Astrocyte (in vitro differentiated cells and primary cell): ENCODE results near the gene CAPN5. TPM values are rescaled to one million over a fixed set of nuclear protein-coding genes. Genes with fewer than 3 reads are reported as not detected.

Experiments used
- DNase-seq: peaks from one replicate; pipeline ENCODE4 v3.0.0-alpha.2; 2010; ENCODE audit warnings: low read depth
- FAIRE-seq: peaks from 2 replicates; lab custom pipeline; 2011; peaks lifted over from hg19 to GRCh38; lab: Jason Lieb, UNC
- H2AFZ ChIP-seq: 2 replicates; pipeline ENCODE4 v1.6.0; 2012; ENCODE audit warnings: low read depth, low read length, inconsistent platforms
- H3K27ac ChIP-seq: 2 replicates; pipeline ENCODE4 v1.5.1; 2011; ENCODE audit warnings: low read depth, low read length, inconsistent platforms
- H3K27me3 ChIP-seq: 2 replicates; pipeline ENCODE4 v1.6.0; 2011; ENCODE audit warnings: low read length, inconsistent platforms; ENCODE audit not compliant: insufficient read depth
- H3K36me3 ChIP-seq: 2 replicates; pipeline ENCODE4 v1.5.1; 2011; ENCODE audit warnings: low read length, inconsistent platforms; ENCODE audit not compliant: insufficient read depth
- H3K4me1 ChIP-seq: 2 replicates; pipeline ENCODE4 v1.5.1; 2011; ENCODE audit warnings: low read length, inconsistent platforms; ENCODE audit not compliant: insufficient read depth
- H3K4me2 ChIP-seq: 2 replicates; pipeline ENCODE4 v1.6.0; 2012; ENCODE audit warnings: low read length, inconsistent platforms
- H3K4me3 ChIP-seq: 2 replicates; pipeline ENCODE4 v1.5.1; 2011; ENCODE audit warnings: low read depth, mild to moderate bottlenecking, low read length, inconsistent platforms; ENCODE audit not compliant: insufficient read depth
- H3K79me2 ChIP-seq: 2 replicates; pipeline ENCODE4 v1.6.0; 2012; ENCODE audit warnings: mild to moderate bottlenecking, low read length, inconsistent platforms; ENCODE audit not compliant: insufficient read depth
- H3K9ac ChIP-seq: 2 replicates; pipeline ENCODE4 v1.6.0; 2012; ENCODE audit warnings: mild to moderate bottlenecking, low read length, inconsistent platforms
- H3K9me3 ChIP-seq: 2 replicates; pipeline ENCODE4 v1.5.1; 2012; ENCODE audit warnings: low read depth, mild to moderate bottlenecking, low read length, inconsistent platforms; ENCODE audit not compliant: insufficient read depth
- H4K20me1 ChIP-seq: 2 replicates; pipeline ENCODE4 v1.6.0; 2012; ENCODE audit warnings: low read length, inconsistent platforms; ENCODE audit not compliant: insufficient read depth
- H3K27ac Mint-ChIP-seq: one replicate; pipeline ENCODE4 v1.8.0; 2021; ENCODE audit warnings: mild to moderate bottlenecking, mixed read lengths; ENCODE audit not compliant: unreplicated experiment
- H3K27me3 Mint-ChIP-seq: one replicate; pipeline ENCODE4 v1.8.0; 2021; ENCODE audit warnings: low read depth, mixed read lengths; ENCODE audit not compliant: unreplicated experiment
- H3K36me3 Mint-ChIP-seq: one replicate; pipeline ENCODE4 v1.8.0; 2021; ENCODE audit warnings: low read depth, mixed read lengths; ENCODE audit not compliant: unreplicated experiment
- H3K4me1 Mint-ChIP-seq: one replicate; pipeline ENCODE4 v1.8.0; 2021; ENCODE audit warnings: low read depth, mixed read lengths; ENCODE audit not compliant: unreplicated experiment
- H3K4me3 Mint-ChIP-seq: one replicate; pipeline ENCODE4 v1.8.0; 2021; ENCODE audit warnings: mild to moderate bottlenecking, moderate library complexity, mixed read lengths; ENCODE audit not compliant: unreplicated experiment
- H3K9me3 Mint-ChIP-seq: one replicate; pipeline ENCODE4 v1.8.0; 2021; ENCODE audit warnings: mild to moderate bottlenecking, mixed read lengths; ENCODE audit not compliant: unreplicated experiment
- CTCF ChIP-seq: IDR thresholded peaks from 2 replicates; pipeline ENCODE4 v1.5.1; 2011; ENCODE audit warnings: low read depth, mild to moderate bottlenecking, inconsistent platforms, low read length, moderate library complexity; ENCODE audit not compliant: insufficient read depth
- EZH2 ChIP-seq: IDR thresholded peaks from 2 replicates; pipeline ENCODE4 v1.6.1; 2012; ENCODE audit warnings: mild to moderate bottlenecking, low read length, inconsistent platforms; ENCODE audit not compliant: insufficient read depth
- total RNA-seq: library from RNA; stranded (reverse); gene quantifications from 2 replicates; pipeline ENCODE4 v1.2.1, GENCODE V29; 2021

CAPN5 gene
- total RNA-seq, 1 donor from 2014 or later: 17.4 TPM

GRCh38 chr11:77136784-77137420 lies 70.1 kb downstream of the CAPN5 start:
- H3K4me3 Mint-ChIP-seq: no peak overlapping the region
- H3K4me1 Mint-ChIP-seq: peaks cover 1% of the 10 kb centered on the region
- H3K36me3 ChIP-seq: no peaks in the 10 kb centered on the region
- no peak overlapping the region for H3K9ac ChIP-seq
- H4K20me1 ChIP-seq: no peaks in the 10 kb centered on the region
- peaks cover 16% of the 10 kb centered on the region for H3K4me1 ChIP-seq
- no peak overlapping the region for H3K4me3 ChIP-seq
- H2AFZ ChIP-seq: no peak overlapping the region
- H3K27me3 Mint-ChIP-seq: no peaks in the 10 kb centered on the region
- no peak overlapping the region for H3K27ac ChIP-seq
- TF ChIP-seq CTCF: no peak
- TF ChIP-seq EZH2: no peak
- FAIRE-seq (no peak), DNase-seq (no peak)
- no peak overlapping the region for H3K27ac Mint-ChIP-seq
- no peaks in the 10 kb centered on the region for H3K9me3 Mint-ChIP-seq
- no peaks in the 10 kb centered on the region for H3K79me2 ChIP-seq
- no peaks in the 10 kb centered on the region for H3K9me3 ChIP-seq
- H3K27me3 ChIP-seq: peaks cover 7% of the 10 kb centered on the region
- no peak overlapping the region for H3K4me2 ChIP-seq
- no peaks in the 10 kb centered on the region for H3K36me3 Mint-ChIP-seq

- no peaks in the 10 kb centered on the region for H3K79me2 ChIP-seq
- H3K9ac ChIP-seq: no peak overlapping the region
- TF ChIP-seq EZH2 (no peak), CTCF (no peak)
- Mint-ChIP-seq H3K4me1 (peaks cover 1% of the 10 kb centered on the region), H3K4me3 (no peak overlapping the region), H3K9me3 (no peaks in the 10 kb centered on the region), H3K27me3 (no peaks in the 10 kb centered on the region), H3K36me3 (no peaks in the 10 kb centered on the region), H3K27ac (no peak overlapping the region)
- no peaks in the 10 kb centered on the region for H4K20me1 ChIP-seq
- no peaks in the 10 kb centered on the region for H3K36me3 ChIP-seq
- no peaks in the 10 kb centered on the region for H3K9me3 ChIP-seq
- no peak for FAIRE-seq
- no peak overlapping the region for H3K4me3 ChIP-seq
- H3K27me3 ChIP-seq: peaks cover 7% of the 10 kb centered on the region
- peaks cover 16% of the 10 kb centered on the region for H3K4me1 ChIP-seq
- DNase-seq: no peak
- H3K27ac ChIP-seq: no peak overlapping the region
- H3K4me2 ChIP-seq: no peak overlapping the region
- H2AFZ ChIP-seq: no peak overlapping the region
Observed at GRCh38 chr11:77137421-77137820, 70.7 kb downstream of the CAPN5 start.

GRCh38 chr11:77138106-77138649 lies 71.4 kb downstream of the CAPN5 start:
- H3K27ac Mint-ChIP-seq: no peak overlapping the region
- H3K36me3 Mint-ChIP-seq: no peaks in the 10 kb centered on the region
- TF ChIP-seq EZH2: peak; percentile 52
- no peak for TF ChIP-seq CTCF
- H3K36me3 ChIP-seq: no peaks in the 10 kb centered on the region
- peaks cover 7% of the 10 kb centered on the region for H3K27me3 ChIP-seq
- no peaks in the 10 kb centered on the region for H3K79me2 ChIP-seq
- H4K20me1 ChIP-seq: no peaks in the 10 kb centered on the region
- no peak overlapping the region for H2AFZ ChIP-seq
- no peak overlapping the region for H3K27ac ChIP-seq
- peaks cover 16% of the 10 kb centered on the region for H3K4me1 ChIP-seq
- no peaks in the 10 kb centered on the region for H3K9me3 Mint-ChIP-seq
- H3K27me3 Mint-ChIP-seq: peaks cover 3% of the 10 kb centered on the region
- no peak overlapping the region for H3K9ac ChIP-seq
- peaks cover 1% of the 10 kb centered on the region for H3K4me1 Mint-ChIP-seq
- no peak for DNase-seq
- H3K4me3 ChIP-seq: no peak overlapping the region
- H3K4me3 Mint-ChIP-seq: no peak overlapping the region
- H3K9me3 ChIP-seq: no peaks in the 10 kb centered on the region
- H3K4me2 ChIP-seq: no peak overlapping the region
- no peak for FAIRE-seq
